Choroid plexus epithelial cell (primary cell): ENCODE results near the gene BRD3.

Source experiments
- DNase-seq: peaks from one replicate; pipeline ENCODE4 v3.0.0-alpha.2; 2010; ENCODE audit warnings: low read depth
- H3K4me3 ChIP-seq: 2 replicates; pipeline ENCODE4 v1.5.1; 2011; ENCODE audit warnings: low read depth, mild to moderate bottlenecking, control low read depth, low read length, moderate library complexity
- TF ChIP-seq, protein P1 (sequence below): conservative IDR thresholded peaks from 2 replicates; pipeline ENCODE4 v1.5.1; 2011; ENCODE audit warnings: low read depth, mild to moderate bottlenecking, control low read depth, inconsistent platforms, low read length, moderate library complexity

The BRD3 gene

DNA sequence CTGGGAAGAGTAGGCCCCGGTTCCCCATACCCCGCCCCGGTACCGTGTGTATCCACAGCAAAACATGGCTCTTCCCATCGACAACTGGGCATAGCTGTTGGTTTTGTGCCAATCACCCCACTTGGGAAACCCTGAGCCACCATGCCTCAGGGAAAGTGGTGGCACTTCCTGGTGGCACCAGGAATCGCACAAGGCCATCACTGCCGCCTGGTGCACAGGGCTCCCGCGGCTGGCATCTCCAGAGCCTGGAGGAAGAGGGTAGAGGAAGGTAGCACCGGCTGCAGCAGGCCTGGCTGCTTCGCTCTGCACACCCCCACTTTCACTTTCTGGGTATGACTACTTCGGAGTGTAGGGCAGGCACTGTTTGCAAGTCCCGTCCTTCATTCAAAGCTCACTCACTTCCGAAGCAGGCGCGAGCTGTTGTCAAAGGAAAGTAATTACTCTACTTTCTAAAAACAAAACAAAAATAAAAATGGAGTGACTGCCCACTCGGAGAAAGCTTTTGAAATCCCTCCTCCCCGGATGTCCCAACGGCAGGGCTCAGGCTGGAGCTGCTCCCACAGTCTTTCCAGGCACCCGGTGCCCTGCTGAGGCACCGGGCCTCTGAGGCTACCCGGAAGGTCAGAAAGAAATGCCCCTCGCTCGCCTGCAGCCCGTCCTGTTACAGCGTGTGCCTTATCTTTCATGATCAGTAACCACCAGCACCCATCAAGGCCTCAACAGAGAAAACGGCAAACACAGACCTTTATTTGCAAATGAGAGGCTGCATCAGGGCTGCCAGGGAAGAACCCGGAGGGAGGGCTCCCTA is 2.0 kb downstream of the BRD3 start:
- peak; percentile 74 for DNase-seq
- peak overlapping the region; percentile 74 for H3K4me3 ChIP-seq
- TF ChIP-seq, protein P1, sequence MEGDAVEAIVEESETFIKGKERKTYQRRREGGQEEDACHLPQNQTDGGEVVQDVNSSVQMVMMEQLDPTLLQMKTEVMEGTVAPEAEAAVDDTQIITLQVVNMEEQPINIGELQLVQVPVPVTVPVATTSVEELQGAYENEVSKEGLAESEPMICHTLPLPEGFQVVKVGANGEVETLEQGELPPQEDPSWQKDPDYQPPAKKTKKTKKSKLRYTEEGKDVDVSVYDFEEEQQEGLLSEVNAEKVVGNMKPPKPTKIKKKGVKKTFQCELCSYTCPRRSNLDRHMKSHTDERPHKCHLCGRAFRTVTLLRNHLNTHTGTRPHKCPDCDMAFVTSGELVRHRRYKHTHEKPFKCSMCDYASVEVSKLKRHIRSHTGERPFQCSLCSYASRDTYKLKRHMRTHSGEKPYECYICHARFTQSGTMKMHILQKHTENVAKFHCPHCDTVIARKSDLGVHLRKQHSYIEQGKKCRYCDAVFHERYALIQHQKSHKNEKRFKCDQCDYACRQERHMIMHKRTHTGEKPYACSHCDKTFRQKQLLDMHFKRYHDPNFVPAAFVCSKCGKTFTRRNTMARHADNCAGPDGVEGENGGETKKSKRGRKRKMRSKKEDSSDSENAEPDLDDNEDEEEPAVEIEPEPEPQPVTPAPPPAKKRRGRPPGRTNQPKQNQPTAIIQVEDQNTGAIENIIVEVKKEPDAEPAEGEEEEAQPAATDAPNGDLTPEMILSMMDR = no peak

GRCh38 chr9:134064711-134065110 is 3.1 kb downstream of the BRD3 start:
- H3K4me3 ChIP-seq = no peak overlapping the region
- no peak for DNase-seq
- TF ChIP-seq, protein P1 = no peak

DNA sequence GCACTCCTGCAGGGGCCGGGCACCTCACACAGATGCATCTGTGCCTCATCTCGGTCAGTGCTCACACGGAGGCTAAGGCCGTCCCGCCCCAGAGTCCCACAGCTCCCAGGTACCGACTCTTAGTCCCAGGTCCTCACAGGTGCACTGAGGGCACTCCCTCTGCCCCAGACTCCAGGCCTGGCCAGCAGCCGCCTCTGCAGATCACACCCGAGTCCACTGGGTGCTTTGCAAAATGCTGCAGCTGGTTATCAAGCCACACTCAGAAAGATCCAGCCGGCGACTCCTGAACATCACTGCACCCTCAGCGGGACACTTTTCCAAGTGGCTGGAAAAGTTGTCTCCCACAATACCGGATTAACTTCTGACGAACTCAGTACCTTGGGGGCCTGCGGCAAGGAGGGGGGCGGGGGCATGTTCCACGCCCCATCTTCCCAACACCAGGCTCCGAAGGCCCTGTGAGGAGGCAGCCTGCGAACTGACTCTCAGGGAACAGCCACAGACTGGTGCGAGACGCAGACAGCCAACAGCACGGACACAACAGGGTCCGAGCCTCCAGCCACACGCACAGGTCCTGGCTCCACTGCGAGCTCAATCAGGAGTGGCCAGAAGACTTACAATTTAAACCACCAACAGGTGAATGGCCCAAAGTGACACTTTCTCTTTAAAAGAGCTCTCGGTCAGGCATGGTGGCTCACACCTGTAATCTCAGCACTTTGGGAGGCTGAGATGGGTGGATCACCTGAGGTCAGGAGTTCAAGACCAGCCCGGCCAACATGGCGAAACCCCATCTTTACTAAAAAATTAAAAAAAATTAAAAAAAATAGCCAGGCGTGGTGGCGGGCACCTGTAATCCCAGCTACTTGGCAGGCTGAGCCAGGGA is 4.0 kb downstream of the BRD3 start:
- no peak overlapping the region for H3K4me3 ChIP-seq
- DNase-seq = no peak
- TF ChIP-seq, protein P1 = no peak

GRCh38 chr9:134063088-134063570 is 4.7 kb downstream of the BRD3 start:
- DNase-seq = no peak
- H3K4me3 ChIP-seq = no peak overlapping the region
- TF ChIP-seq, protein P1 = no peak

DNA sequence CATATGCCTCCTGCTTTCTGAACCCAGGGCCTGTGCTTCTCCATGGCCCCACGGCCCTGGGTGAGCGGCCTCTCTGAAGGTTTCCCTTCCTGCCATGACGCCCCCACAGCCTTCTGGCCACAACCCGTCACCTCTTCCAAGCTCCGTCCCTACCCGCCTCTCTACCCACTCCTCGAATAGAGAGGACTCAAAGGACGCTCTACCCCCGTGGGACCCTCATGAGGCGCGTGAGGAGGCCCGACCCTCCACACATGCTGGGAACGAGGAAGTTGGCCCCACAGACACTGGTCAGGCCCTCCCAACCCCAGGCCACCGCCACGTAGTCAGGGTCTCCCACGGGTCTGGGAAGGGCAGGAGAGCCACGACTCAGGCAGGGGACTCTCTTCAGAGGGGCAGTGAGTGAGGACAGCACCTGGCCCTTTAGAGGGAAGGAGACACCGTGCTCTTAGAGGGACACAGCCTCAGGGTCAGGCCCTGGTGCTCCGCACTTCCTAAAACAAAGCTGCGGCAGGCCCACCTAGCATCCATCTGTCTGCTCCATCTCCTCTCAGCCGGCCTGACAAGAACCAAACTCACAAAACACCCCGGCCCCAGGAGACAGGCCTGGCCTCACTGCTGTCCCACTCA is 5.3 kb downstream of the BRD3 start:
- no peak for DNase-seq
- TF ChIP-seq, protein P1 = no peak

GRCh38 chr9:134061688-134062371 is 6.0 kb downstream of the BRD3 start:
- DNase-seq = no peak
- no peak overlapping the region for H3K4me3 ChIP-seq
- TF ChIP-seq, protein P1 = no peak

More for the DNA sequence above, 5.3 kb downstream of the BRD3 start:
- no peak overlapping the region for H3K4me3 ChIP-seq
